ENCODE data around the gene RRH. TPM values are rescaled to one million over a fixed set of nuclear protein-coding genes. Genes with fewer than 3 reads are reported as not detected.

RRH gene
- 0.06 to 0.14 TPM (median 0.11 TPM) in 3 of 5 replicates, not detected in the others for total RNA-seq (2022; extraction: Qiagen RNA extraction)

GRCh38 chr4:109827672-109828071, at the start of gene RRH:
Gene RRH (plus strand): TSS chr4:109827972. CDS start chr4:109828028, 56 bp downstream.

GRCh38 chr4:109801895-109802319, 25.9 kb upstream of the RRH start, which contains the start of gene CFI:
Gene CFI (minus strand): TSS chr4:109801999. CDS start chr4:109801971, 28 bp downstream.

GRCh38 chr4:109815151-109816081, 12.4 kb upstream of the RRH start, which contains the start of gene GAR1:
Gene GAR1 (plus strand): TSS chr4:109815762. CDS start chr4:109816165, 403 bp downstream.

GRCh38 chr4:109847896-109848442, 20.2 kb downstream of the RRH start, which contains the start of gene LRIT3:
Gene LRIT3 (plus strand): TSS chr4:109848107. CDS start chr4:109848202, 95 bp downstream.

Other genes with a start within 250 kb of the RRH start
- 15.9 to 18.4 TPM (median 16.6 TPM) in 5 replicates for gene CASP6, start 124.5 kb upstream of the RRH start, total RNA-seq (2022; extraction: Qiagen RNA extraction)
- 10.0 to 14.9 TPM (median 11.2 TPM) in 5 replicates for gene PLA2G12A, start 97.9 kb upstream of the RRH start, total RNA-seq (2022; extraction: Qiagen RNA extraction)
- 0.55 to 0.95 TPM (median 0.84 TPM) in 5 replicates for gene CFI, start 26.0 kb upstream of the RRH start, total RNA-seq (2022; extraction: Qiagen RNA extraction)
- 36.4 to 44.7 TPM (median 40.3 TPM) in 5 replicates for gene GAR1, start 12.2 kb upstream of the RRH start, total RNA-seq (2022; extraction: Qiagen RNA extraction)
- gene LRIT3, start 20.1 kb downstream of the RRH start, total RNA-seq (2022; extraction: Qiagen RNA extraction): 0.02 to 0.06 TPM (median 0.02 TPM) in 4 of 5 replicates, not detected in the other
- gene EGF, start 84.9 kb downstream of the RRH start, total RNA-seq (2022; extraction: Qiagen RNA extraction): 0.09 to 0.41 TPM (median 0.29 TPM) in 5 replicates